ENCODE data around the gene SHC3.

Gene SHC3

DNA sequence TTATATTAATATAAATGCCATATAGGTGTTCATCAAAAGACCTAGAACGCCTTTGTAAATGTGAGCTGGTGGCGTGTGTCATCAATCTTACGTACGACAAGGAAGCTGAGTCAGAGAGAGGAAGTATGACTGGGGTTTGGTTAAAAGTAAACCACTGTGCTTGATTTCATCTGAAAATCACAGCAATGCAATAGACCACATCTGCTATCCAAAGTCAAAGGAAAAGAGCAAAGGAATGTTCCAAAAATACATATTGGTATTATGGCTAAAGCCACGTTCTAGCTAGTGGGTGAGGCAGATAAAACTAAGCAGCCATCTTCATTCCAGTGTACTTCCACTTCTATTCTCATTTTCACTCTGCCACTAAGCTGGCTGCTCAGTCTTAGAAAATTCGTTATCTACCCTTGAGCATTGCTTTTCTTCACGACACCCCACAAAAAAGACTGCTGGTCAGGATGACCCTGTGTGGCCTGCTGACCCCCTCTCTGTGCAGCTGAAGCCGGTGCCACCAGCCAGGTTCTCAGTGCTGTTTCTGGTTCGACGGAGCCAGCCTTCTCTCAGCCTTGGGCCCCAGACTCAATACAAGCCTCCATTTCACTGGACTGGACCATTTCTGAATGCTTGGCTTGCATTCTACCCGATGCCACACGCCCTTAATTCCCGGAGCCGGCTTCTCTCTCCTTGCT, 23.8 kb downstream of the SHC3 start:
- DNase-seq, result peak; percentile 93

DNA sequence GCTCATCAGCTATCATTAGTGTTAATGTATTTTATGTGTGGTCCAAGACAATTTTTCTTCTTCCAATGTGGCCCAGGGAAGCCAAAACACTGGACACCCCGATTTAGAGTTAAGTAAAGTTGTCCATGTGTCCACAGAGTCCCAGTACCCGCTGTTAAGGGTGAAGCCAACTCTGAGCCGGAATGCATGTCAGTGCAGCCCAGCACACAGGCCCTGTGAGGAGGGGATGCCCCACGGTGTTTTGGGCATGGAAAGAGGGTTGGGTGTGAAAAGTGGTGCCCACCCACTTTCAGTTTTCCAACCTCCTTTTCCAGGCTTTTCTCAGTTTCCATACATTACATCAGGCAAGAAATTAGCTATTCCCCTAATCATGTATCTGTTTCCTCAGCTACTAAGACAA, 24.4 kb downstream of the SHC3 start:
- no peak for DNase-seq

DNA sequence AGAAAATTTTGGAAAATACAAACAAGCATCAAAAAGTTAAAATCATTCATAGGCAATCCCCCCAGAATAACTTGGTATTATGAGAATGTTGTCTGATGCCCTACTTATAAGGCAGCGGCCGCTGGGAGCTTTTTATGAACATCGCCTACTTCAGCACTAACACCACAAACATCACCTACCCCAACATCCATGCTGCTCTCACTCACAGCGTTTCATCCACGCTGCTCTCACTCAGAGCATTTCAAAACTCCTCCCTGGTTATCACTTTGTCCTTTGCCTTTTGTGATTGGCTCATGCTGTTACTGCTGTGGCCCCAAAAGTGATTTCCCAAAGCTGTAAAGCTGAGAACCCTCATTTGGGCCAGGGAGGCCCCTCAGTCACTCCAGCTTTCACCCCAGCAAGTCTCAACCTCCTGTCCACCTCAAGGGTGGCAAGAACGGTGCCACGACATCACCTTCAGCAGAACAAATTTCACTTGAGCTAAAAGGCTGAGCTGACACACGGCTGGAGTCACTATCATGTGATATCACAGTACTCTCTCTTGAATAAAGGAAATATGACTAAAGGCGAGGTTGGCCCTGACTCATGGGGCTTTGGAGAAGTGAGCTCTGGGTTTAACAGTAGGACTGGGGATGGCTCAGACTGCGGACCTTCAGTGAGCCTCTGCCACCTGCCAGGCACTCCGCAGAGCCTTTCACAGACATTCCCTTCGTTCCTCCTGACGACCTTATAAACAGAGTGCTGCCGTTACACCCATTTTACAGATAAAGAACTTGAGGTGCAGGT, 25.2 kb downstream of the SHC3 start:
- DNase-seq, result peak; percentile 81

DNA sequence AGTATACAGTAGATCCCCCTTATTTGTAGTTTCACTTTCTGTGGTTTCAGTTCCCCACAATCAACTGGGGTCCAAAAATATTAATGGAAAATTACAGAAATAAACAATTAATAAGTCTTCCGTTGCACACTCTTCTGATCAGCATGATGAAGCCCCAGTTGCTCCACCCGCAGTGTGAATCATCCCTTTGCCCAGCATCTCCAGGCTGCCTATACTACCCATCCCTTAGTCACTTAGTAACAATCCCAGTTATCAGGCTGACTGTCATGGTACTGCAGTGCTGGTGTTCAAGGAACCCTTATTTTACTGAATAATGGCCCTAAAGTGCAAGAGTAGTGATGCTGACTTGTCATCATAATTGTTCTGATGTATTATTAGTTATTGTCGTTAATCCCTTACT, 28.9 kb downstream of the SHC3 start:
- peak; percentile 55 for DNase-seq

DNA sequence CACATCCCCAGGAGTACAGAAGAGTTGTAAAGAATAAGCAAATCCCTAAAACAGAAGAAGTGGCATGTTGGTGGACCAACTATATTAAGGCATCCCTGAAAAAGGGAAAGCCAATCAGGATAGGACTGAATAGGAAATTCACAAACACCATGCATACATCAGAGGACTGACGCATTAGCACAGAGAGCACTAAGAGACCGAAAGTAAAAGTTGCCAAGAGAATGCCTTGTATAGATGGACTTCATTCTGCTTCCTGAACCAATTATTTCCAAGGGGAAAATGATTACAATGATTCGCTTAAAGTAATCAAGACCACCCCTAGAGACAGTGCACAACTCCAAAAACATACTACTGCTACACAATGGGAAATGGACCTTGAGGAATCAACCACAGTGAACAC, 33.5 kb downstream of the SHC3 start:
- DNase-seq, result no peak

DNA sequence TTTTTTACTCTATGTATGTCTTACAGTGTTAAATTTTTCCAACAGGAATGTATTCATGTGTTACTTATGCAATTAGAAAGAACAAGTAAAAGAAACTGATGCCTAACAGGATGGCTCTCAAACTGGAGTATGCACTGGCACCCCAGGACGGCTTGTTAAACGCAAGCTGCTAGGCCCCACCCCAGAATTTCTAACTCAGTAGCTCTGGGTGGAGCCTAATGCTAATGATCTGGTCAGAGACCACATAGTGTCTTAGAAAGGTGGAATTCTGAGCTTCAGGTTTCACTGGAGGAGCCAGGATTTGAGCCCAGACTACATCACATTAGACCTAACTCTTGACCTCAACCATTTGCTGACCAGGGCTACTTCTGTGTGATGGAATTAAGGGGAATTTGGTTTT, 34.4 kb downstream of the SHC3 start:
- no peak for DNase-seq

DNA sequence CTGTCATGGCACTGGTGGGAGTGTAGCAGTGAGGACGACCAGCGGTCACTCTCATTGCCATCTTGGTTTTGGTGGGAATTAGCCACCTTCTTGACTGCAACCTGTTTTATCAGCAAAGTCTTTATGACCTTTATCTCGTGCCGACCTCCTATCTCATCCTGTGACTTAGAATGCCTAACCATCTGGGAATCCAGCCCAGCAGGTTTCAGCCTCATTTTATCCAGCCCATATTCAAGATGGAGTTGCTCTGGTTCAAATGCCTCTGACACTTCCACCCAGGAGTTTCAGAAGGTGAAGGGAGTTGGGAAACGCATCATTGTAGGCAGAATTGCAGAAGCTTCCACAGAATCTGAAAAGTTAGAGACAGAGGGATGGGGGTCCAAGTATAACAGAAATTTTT, 35.4 kb downstream of the SHC3 start:
- DNase-seq, result no peak

DNA sequence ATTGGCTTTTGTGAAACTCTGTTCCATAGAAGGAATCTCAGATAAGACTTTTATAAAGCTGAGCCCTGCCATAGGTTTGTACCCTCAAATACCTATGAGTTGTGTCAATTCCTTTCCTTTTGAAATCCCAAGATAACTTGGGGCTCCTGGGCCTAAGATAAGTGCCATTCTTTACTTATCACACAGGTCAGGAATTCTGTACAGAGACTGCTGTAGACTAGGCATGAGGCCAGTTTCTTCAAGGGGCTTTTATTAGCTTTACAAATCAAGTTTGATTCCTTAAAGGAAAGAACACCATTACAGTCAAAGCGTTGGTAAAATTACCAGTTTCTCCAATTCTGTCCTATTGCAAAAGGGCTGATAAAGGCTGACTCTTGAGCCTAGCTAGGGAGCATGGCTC, 39.2 kb downstream of the SHC3 start:
- peak; percentile 54 for DNase-seq

DNA sequence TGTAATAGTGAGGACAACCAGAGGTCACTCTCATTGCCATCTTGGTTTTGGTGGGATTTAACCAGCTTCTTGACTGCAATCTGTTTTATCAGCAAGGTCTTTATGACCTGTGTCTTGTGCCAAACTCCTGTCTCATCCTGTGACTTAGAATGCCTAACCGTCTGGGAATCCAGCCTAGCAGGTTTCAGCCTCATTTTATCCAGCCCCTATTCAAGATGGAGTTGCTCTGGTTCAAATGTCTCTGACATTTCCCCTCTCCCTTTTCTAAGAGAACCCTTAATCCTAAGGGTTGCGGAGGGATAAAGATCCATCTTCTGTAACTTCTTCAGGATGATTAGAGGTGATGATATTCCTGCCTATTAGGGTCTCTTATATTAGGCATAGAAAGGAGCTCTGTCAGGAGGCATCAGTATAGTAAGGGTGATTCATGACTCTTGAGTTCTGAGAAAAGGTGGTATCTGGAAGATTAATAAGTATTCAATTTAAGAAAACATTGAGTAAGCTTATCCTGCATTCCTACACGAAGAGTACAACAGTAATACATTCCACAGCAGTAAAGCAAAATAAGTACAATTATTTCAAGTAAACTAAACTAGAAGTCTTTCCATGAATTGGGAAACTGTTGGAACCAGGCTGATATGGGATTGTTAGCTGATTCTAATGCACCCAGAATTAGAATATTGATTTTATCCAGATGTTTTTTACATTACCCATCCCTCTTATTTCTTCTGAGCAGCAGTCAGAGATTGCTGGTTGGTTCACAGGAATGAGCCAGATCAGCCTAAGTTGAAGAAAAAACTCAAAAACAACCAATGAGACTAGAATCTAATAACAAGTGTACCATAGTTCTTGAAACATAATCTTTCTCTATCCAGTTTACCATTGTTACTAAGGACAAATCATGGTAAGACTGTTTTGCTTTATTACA, 39.9 kb downstream of the SHC3 start:
- DNase-seq, result peak; percentile 76

DNA sequence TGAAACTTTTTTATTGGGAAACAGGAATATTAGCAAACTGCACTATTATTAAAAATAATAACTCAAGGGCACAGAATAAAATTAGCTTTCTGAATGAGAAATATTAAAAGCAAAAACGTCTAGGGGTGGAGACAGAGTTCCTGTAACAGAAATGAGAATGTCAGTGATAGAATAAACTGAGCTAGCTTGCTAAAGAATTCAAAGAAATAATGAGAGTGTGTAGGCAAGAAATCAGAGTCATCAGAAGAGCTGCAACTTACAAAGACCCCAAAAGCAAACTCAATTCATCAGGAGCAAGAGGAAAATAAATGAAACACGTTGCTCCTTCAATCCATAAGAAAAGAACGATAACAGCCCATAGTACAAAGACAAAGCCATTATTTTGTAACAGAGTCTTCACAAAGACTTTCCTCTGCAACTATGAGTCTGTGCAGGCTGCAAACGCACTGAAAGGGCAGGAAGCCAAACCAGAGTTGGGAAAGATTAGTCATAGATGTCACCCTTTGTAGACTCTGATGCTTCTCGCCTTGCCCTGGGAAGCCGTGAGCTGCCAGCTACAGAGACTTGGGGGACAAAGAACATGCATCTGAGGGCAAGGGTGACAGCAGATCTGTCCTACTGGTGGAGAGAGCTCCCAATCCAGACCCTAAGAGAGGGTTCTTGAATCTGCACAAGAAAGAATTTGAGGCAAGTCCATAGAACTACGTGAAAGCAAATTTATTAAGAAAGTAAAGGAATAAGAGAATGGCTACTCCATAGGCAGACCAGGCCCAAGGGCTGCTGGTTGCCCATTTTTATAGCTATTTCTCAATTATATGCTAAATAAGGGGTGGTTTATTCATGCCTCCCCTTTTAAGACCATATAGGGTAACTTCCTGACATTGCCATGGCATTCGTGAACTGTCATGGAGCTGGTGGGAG, 40.8 kb downstream of the SHC3 start:
- peak; percentile 95 for DNase-seq

DNA sequence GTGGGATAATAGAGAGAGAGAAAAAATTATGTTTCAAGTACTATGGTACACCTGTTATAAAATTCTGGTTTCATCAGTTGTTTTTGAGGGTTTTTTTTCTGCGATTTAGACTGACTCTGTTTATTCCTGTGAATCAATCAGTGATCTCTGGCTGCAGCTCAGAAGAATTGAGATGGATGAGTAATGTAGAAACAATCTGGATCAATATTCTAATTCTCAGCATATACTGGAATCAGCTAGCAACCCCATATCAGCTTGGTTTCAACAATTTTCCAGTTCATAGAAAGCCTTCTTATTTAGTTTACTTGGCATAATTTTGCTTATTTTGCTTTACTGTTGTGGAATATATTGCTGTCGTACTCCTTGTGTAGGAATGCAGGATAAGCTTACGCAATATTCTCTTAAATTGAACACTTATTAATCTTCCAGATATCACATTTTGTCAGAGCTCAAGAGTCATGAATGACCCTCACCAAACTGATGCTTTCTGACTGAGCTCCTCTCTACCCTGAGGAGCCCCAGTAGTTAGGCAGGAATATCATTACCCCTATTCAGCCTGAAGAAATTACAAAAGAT, 42.9 kb downstream of the SHC3 start:
- no peak for DNase-seq

DNA sequence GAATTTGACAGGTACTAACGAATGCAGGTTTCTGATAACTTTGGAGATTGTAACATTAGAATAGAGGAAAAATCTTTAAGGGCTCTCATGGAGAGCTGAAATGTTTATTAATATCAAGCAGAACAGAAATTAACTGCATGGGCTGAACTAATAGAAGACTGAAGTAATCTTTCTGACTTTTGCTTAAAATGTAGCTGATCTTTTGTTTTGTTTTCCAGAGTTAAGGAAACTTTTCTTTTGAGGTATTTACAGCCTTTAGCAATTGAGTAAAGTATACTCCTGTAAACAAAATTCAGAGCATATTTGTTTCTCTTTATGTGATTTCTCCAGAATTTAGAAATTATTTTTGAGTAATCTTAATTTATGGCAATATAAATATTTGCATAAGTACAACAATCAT, 43.9 kb downstream of the SHC3 start:
- no peak for DNase-seq

DNA sequence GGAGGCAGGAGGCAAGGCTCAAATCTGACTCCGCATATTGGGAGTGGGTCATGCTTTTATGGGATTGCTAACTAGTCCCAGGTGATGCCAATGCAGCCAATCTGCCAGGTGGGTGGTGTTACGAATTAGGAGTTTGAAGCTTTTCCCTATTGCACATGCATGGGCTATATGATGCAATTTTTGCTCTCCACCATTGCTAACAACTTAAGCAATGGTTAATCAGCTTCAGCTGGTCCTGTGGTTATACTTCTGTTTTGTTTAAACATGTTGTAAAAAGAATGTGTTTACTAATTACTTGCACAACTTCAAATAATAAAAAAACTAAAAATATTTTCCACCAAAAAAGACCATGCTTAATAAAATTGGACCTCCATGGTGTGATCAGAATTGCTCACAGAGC, 55.7 kb downstream of the SHC3 start:
- peak; percentile 68 for DNase-seq

DNA sequence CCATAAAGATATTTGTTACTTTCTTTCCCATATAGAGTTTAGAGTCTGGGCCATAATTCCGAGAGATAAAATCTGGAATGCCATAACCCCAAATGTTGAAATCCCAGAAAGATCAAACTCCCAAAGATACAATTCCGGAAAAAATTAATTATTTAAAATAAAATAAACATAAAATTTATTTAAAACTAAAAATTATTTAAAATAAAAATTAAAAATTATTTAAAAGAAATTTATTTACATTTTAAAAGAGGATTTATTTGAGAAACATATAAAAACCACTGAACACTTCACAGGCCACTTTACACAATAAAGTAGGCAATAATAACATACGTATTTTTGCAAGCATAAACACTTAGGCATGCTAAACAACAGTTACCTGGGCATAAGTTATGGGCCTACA, 57.9 kb downstream of the SHC3 start:
- DNase-seq, result no peak

DNA sequence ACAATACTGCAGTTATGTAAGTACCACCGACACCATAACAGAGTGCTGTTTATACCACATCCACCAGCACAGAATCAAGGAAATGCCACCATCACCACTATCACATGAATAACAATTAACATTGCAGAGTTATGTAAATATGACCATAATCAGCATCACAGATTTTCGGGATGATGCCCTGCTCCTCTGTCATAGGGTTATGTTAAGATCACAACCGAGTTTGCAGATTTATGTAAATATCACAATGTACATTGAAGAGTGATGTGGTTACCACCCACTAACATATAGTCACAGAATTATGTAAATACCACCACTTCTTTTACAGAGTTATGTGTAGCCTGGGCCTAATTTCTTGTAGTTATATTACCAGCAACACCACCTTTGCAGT, 61.8 kb downstream of the SHC3 start:
- no peak for DNase-seq

DNA sequence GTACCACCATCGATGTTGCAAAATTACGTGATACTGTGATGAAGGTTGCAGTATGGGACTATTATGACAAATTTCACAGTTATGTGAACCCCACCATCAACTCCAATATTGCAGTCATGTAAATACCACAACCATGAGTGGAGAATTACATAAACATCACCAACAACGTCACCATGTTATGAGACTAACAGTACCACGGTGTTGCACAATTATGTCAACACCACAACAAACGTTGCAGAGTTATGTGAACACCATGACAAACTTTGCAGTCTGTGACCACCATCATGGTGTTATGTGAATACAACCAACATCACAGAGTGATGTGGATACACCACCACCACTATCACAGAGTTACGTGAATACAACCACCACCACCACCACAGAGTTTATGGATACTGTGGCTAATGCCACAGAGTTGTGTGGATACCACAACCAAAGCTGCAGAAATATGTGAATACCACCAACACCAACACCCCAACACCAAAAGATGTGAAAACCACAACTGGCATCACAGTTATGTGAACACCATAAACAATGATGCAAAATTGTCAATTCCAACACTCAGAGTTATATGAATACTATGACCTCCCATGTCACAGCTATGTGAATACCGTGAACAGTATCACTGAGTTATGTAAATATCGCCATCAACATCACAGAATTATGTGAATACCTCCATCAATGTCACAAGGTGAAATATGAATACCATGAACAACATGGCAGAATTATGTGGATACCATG, 62.4 kb downstream of the SHC3 start:
- DNase-seq, result peak; percentile 57

DNA sequence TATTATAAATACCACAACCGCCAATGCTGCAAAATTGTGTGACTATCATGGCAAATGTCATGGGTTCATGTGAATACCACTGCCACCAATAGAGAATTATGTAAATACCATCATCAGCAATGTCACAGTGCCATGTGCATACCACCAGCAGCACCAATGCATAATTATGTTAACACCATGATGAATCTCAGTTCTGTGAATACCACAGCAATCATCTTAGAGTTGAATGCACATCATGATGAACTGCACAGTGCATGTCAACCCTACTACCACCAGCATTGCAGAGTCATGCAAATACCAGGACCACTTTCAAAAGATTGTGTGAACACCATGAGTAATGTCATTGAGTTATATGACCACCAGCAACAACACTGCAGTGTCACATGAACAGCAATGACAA, 63.2 kb downstream of the SHC3 start:
- no peak for DNase-seq

DNA sequence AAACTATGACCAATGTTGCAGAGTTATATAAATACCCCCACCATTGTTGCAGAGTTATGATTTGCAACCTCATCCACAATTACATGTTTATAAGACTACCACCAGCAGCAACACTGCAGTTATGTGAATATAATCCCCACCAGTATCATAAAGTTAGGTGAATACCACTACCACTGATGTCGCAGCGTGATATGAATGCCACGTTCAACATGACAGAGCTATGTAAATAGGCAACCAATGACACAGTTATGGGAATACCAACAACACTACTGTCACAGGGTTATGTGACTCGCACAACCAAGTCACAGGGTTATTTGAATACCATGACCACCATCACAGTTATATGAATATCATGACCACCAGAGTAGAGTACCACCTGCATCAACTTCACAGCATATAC, 63.9 kb downstream of the SHC3 start:
- DNase-seq, result no peak

DNA sequence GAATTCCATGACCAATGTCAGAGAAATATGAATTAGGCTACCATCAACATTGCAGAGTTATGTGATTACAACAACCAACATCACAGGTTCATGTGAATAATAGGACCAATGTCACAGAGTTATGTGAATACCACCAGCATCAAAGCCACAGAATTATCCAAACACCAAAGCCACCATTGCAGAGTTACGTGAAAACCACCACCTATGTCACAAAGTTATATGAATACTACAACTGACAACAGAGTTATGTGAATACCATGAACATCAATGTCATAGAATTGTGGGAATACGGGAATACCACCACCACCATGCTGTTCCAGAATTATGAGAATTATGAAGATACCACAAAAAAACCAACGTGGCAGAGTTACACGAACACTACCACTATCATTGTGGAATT, 64.8 kb downstream of the SHC3 start:
- DNase-seq, result no peak

DNA sequence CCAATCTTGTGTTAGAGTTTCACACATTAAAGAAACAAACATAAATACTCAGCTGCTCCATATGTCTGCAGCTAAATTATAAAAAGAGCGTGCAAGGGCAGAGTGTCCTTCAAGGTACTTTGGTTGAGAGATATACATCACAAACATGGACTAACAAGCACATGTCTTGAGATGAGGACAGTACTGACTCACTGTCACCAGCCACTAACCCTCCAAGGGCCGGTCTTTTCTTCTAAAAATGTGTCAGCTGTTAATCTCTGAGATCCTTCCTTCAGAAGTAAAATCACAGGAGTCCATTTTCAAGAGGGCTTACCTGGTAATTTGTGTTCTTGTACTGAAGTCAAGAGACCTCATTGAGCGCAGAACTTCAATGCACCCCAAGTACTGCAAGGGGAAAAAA, 66.4 kb downstream of the SHC3 start:
- DNase-seq, result no peak

DNA sequence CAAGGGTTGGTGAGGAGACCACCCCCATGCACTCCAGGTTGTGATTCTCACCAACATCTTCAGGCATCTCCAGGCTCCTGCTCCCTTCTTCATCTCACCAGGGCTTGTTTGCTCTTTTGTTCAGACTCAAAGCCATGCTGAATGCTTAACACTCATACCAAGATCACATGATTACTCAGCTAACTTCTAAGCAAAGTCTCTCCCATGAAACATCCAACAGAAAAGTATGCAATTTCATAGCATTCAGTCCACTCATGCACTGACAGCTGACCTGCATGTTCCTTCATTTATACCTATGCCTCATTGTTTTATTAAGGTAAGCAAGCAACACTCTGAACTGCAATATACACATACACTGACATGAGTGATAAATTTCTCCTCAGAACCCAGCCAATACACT, 69.0 kb downstream of the SHC3 start:
- no peak for DNase-seq

All from fibroblast of skin of abdomen (primary cell).